Measurements from ENCODE around the gene RSBN1. TPM values are rescaled to one million over a fixed set of nuclear protein-coding genes. Genes with fewer than 3 reads are reported as not detected.

RSBN1 gene
- total and polyA plus RNA-seq, 9 of the 15 experiments (the other 6 are each of a cell fraction or from before 2014, with no cell fraction given), result 4.5 to 24.3 (median 13.0) TPM

- FAIRE-seq (no peak), DNase-seq (ENCODE audit: extremely low read depth in 1 of 4, low spot score in 3 of 4) (no peak), ATAC-seq (no peak)
- Histone ChIP-seq H3K4me2 (ENCODE audit: insufficient read depth, low read length) (no peak overlapping the region), H3K79me2 (ENCODE audit: control insufficient read depth, insufficient read depth, low read length) (peaks cover 24% of the 10 kb centered on the region; the same call in 1 of the 3 replicates), H3K9me3 (replicated peaks; ENCODE audit: control insufficient read depth, insufficient read depth, low read depth, low read length) (no peaks in the 10 kb centered on the region), H3K9ac (ENCODE audit: insufficient read depth in 1 of 2, low read depth in 2 of 2, low read length in 2 of 2) (no peak overlapping the region), H4K20me1 (replicated peaks; ENCODE audit: control insufficient read depth, insufficient read depth, low read length) (no peaks in the 10 kb centered on the region), H3K27ac (ENCODE audit: extremely low read depth, low read depth, low read length) (no peak overlapping the region), H3K4me3 (no peak overlapping the region), H3K9me1 (ENCODE audit: control insufficient read depth, insufficient read depth, low read length) (no peaks in the 10 kb centered on the region), H3K4me1 (replicated peaks in 1 of 2; ENCODE audit: control insufficient read depth in 2 of 2, insufficient read depth in 2 of 2, low read length in 2 of 2) (no peaks in the 10 kb centered on the region), H3K36me3 (ENCODE audit: control insufficient read depth, insufficient read depth, low read length) (peaks cover 62% of the 10 kb centered on the region), H3K27me3 (ENCODE audit: control insufficient read depth in 2 of 2, insufficient read depth in 2 of 2, low read length in 2 of 2) (no peaks in the 10 kb centered on the region), H2AFZ (ENCODE audit: low read depth, low read length) (no peak overlapping the region)
- ChIA-PET CTCF (ENCODE audit: low intra/inter-chr PET ratio) (no interaction called here), POLR2A (interaction anchor here (0.7 to 1.1 kb wide), 4 partner anchors 8 to 14 kb away, joined by 3 to 4 read pairs (median 3); no protein-coding TSS in a partner anchor)
- intact Hi-C loops (cut with micrococcal nuclease), result no loop called here
- in situ Hi-C loops (cut with MboI), result no loop called here
- BruUV-seq (replicated peaks), result no TSS peak
- TF ChIP-seq TEAD1 (CRISPR knock-in tag; IDR thresholded peaks at IDR 0.05) (no peak), ZNF133 (CRISPR knock-in tag; IDR thresholded peaks at IDR 0.05) (no peak), ZNF224 (CRISPR knock-in tag; IDR thresholded peaks at IDR 0.05) (no peak), SAFB (IDR thresholded peaks at IDR 0.05; ENCODE audit: borderline replicate concordance, low read depth, low read length) (no peak), RBBP5 (IDR thresholded peaks at IDR 0.05; ENCODE audit: borderline replicate concordance, insufficient read depth, low read length, poor library complexity, severe bottlenecking) (no peak), SETDB1 (IDR thresholded peaks at IDR 0.05; ENCODE audit: low read length) (no peak), MAFF (IDR thresholded peaks at IDR 0.05; ENCODE audit: low read length) (no peak), ETV6 (IDR thresholded peaks at IDR 0.05; ENCODE audit: borderline replicate concordance in 1 of 2, low read depth in 2 of 2, low read length in 1 of 2) (no peak), ETV6 (CRISPR knock-in tag; IDR thresholded peaks at IDR 0.05; ENCODE audit: borderline replicate concordance) (no peak), ADNP (tag; IDR thresholded peaks at IDR 0.05) (no peak), ZNF655 (CRISPR knock-in tag; IDR thresholded peaks at IDR 0.05) (no peak), CCAR2 (IDR thresholded peaks at IDR 0.05; ENCODE audit: low read depth, low read length) (no peak)
- TF ChIP-seq, protein P1, sequence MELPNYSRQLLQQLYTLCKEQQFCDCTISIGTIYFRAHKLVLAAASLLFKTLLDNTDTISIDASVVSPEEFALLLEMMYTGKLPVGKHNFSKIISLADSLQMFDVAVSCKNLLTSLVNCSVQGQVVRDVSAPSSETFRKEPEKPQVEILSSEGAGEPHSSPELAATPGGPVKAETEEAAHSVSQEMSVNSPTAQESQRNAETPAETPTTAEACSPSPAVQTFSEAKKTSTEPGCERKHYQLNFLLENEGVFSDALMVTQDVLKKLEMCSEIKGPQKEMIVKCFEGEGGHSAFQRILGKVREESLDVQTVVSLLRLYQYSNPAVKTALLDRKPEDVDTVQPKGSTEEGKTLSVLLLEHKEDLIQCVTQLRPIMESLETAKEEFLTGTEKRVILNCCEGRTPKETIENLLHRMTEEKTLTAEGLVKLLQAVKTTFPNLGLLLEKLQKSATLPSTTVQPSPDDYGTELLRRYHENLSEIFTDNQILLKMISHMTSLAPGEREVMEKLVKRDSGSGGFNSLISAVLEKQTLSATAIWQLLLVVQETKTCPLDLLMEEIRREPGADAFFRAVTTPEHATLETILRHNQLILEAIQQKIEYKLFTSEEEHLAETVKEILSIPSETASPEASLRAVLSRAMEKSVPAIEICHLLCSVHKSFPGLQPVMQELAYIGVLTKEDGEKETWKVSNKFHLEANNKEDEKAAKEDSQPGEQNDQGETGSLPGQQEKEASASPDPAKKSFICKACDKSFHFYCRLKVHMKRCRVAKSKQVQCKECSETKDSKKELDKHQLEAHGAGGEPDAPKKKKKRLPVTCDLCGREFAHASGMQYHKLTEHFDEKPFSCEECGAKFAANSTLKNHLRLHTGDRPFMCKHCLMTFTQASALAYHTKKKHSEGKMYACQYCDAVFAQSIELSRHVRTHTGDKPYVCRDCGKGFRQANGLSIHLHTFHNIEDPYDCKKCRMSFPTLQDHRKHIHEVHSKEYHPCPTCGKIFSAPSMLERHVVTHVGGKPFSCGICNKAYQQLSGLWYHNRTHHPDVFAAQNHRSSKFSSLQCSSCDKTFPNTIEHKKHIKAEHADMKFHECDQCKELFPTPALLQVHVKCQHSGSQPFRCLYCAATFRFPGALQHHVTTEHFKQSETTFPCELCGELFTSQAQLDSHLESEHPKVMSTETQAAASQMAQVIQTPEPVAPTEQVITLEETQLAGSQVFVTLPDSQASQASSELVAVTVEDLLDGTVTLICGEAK (IDR thresholded peaks at IDR 0.05), result no peak
- TF ChIP-seq, protein P1 (CRISPR knock-in tag; IDR thresholded peaks at IDR 0.05), result no peak
Measured at GRCh38 chr1:113769601-113769970, 42.7 kb downstream of the RSBN1 start.
